SW480 (cell line): ENCODE results near the gene PACS2.

Experiments used
- DNase-seq: peaks from one replicate; pipeline ENCODE4 v3.0.0-alpha.2; 2016; ENCODE audit warnings: low spot score

Gene PACS2

GRCh38 chr14:105411017-105411941 is 96.7 kb downstream of the PACS2 start:
- peak; percentile 71 for DNase-seq

DNA sequence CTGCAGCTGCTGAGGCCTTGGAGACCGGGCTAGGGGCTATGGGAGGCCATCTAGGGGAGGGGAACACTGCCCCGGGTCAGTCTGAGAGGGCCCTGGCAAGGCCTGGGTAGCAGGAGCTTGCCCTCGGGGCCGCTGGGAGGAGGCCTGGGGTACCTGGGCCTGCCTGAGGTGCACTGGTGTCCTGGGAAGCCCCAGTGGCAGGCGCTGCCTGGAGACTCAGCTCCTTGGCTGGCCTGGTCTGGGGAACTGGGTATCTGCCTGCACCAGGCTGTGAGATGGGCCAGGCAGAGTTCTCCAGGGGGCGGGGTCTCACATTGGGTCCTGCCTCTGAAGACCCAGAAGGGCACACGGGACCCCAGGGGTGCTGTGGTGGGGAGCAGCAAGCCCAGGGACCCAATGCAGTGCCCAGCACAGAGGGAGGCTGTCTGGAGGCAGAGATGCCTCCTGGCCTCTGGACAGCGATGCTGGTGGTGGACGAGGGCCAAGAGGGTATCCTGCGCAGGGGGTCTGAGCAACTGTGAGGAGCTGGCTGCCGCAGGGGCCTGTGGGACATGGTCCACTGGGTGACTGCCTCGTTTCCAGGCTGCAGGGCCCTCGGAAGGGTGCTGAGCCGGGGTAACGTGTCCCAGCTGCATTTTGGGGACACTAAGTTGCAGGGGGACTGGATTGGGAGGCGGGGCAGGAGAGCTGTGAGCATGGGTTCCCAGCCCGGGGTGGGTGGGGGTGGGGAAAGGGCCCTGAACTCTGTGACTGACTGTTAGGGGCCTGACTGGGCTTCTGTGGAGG is 97.6 kb downstream of the PACS2 start:
- DNase-seq = no peak

DNA sequence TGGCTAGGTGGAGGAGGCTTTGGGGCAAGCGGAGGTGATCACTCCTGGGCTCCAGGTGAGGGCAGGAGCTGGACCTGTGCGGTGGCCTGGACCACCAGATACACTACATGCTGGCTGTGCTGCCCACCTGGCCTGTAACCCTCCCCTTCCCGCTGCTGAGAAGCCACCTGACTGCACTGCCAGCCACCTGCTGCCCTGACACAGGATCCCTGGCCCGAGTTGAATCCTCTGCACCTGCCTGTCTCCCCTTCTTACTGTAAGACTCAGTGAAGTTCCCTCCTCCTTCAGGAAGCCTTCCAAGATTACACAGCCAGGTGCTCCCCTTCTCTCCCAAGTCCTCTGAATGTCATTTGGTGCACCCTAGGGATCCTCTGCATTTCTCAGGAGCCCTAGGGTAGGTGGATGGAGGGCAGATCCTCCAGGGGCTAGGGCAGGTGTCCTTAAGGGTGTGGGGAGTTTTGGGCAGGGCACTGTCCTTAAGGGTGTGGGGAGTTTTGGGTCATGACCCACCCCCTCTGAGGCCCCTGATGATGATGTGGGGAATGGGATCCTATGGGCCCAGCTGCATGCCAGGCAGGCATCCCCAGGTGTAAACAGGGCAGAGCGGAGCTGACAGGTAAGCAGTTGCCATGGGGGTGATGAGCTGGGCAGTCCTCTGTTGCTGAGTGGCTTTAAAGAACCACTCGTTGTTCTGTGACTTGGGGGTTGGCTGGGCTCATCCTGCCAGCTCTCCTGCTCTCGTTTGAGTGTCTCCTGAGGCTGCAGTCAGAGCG is 98.4 kb downstream of the PACS2 start:
- no peak for DNase-seq

GRCh38 chr14:105413544-105413886 is 99.0 kb downstream of the PACS2 start:
- DNase-seq = no peak

DNA sequence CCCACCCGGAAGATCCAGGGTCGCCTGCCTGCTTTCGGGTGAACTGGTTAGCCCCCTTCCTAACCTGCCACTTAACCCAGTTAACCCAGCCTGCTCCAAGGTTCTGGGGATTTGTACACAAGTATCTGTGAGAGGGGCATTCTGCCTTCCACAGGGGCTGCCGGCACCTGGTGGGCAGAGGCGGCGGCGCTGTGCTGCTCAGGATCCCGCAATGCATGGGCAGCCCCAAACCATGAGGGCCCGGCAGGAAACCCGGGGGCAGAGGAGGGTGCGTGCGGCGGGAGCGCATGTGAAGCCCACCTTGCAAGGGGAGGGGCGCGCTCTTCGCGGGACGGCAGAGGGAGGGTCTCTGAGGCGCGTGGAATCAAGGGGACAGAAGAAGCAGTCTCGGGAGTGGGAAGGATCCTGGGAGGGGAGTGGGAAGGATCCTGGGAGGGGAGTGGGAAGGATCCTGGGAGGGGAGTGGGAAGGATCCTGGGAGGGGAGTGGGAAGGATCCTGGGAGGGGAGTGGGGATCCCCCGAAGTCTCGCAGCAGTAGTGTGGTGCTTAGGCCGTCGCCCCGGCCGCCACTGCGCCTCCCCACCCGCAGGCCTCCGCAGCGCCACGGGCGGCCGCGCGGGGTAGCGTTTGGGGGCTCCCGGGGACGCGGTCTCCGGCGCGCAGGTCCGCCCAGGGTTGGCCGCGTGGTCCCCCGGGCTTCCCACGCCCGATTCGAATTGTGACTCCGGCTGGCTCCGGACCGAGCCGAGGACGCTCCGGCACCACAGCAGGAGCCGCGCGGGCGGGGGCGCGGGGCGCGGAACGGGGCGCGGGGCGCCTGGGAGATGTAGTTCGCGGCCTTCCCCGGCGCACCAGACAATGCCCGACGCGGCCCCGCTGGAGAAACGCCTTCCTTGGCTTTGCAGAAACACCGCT is 100.2 kb downstream of the PACS2 start:
- DNase-seq = peak; percentile 70

DNA sequence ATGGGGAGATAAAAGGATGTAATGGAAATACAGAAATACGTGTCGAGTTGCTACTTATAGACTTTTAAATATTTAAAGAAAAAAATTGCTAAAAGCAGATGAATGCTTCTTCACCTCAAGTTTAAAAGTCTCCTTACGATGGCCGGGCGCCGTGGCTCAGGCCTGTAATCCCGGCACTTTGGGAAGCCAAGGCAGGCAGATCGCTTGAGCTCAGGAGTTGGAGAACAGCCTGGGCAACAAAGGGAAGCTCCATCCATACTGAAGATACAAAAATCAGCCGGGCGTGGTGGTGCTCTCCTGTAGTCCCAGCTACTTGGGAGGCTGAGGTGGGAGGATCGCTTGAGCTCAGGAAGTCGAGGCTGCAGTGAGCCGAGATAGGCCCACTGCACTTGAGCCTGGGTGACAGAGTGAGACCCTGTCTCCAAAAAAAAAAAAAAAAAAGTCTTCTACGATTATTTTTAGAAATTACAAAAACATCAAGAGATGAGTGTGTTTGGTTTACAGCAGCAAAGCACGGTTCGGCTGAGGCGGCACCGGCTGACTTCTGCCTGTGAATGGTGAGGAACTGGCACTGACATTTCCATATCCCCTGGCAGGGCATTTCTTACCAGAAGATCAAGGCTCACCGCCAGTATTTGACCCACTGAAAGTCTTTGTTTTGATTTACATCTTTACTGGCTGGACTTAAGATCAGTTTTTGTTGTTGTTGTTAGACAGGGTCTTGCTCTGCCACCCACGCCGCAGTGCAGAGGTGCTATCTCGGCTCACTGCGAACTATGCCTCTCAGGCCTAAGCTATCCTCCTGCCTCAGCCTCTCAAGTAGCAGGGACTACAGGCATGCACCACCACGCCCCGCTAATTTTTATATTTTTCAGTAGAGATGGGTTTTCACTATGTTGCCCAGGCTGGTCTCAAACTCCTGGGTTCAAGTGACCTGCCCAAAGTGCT is 101.2 kb downstream of the PACS2 start:
- DNase-seq = no peak

DNA sequence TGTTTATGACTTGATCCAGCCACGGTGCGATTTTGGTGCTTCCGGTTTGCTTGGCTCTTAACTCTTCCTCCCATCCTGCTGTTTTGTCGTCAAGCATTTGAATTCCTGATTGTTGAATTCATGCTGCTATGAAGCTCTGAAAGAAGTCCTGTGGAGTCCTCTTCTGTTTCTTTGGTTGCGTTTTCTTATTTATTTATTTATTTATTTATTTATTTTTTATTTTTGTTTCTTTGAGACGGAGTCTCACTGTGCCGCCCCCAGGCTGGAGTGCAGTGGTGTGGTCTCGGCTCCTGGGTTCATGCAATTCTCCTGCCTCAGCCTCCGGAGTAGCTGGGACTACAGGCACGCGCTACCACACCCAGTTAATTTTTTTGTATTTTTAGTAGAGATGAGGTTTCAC is 102.1 kb downstream of the PACS2 start:
- DNase-seq = no peak

DNA sequence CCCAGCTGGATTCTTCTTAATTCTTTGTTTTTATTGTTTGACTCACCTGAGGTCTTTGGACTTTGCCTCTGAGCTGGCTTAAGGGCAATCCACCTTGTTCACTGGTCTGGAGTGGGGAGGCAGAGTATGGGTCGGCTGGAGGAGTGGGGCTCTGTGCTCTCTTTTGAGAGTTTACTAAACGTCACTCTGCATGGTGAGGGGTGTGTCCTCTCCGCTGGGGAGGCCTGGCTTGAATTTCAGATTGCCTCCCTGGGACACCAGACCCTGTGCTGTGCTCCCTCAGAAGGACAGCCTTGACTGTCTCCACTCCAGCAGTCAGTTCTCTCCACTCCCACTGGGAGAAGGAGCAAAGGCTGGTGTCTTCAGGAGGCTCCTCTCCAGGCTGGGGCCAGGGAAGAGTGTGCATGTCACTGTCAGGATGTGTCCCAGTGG is 103.2 kb downstream of the PACS2 start:
- no peak for DNase-seq

DNA sequence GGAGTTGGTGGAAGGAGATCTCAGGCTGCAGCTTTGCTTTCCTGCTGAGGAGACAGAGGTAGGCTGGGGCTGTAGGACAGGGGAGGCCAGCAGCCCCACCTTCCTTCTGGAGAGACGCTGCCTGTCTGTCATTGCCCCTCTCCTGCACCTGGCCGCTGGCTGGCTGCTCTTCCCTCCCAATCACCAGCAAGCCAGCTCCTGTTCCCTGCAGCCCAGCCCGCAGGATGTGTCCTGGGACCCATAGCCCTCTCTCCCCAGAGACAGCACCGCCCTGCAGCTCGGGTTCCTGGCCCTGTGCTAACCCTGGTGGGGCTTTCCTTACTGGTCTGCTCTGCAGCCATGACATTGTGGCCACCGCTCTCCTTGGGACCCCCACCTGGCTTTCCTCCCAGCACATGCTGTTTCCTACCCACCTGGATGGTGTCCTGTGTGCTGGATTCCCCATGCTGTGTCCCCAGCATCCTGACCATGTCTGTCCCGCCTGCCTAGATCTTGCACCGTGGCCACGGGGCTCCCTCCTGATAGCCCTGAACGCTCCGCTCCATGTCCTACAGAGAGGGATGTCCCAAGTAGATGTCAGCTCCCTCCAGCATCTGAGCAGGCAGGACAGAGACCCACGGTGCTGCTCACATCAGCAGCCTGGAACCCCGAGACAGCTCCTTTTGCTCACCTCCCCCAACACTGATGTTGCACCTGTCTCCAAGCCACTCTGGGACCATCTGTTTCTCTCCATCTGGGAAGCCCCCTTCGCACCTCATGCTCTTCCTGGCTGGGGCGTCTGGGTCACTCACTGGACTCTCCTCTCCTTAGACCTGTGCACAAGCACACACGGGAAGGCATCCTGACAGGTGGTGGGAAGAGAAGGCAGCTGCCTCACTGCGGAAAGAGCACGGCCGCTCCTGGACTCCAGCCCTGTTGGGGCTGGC is 104.0 kb downstream of the PACS2 start:
- no peak for DNase-seq

DNA sequence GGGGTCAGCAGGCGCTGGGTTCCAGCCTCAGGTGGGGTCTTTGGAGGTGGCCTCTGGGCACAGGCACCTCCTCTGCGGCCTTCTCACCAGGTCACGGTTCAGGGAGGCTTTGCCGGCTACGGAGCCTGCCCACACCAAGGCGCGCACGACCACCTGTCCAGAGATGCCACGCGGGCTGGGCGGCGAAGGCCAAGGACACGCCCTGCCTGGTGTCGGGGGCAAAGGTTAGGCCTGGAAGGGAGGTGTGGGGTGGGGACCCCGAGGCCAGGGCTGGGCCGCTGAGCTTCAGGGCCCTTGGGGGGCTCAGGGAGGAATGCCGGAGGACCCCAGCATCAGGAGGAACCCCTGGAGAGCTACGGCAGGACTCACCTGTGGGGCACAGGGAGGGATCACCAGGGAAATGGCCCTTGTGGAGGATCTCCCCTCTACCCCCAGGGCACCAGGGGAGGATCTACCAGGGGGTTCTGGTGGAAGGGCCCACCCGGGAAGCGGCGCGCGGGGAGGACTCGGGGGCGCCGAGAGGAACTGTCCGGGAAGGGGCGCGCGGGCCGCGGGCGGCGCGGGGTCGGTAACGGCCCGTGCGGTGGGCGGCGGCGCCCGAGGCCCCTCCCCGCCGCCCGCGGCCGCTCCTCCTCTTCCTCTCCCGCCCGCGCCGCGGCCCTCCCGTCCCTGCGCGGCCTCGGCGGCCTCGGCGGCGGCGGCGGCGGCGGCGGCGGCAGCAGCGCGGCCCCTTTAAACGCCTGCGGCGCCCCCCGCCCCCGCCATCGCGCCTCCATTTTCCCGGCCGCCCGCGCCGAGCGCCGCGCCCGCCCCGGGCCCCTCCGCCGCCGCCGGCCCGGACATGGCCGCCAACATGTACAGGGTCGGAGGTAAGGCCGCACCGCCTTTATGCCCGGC is 104.9 kb downstream of the PACS2 start, which contains the start of gene MTA1:
MTA1 (plus strand) TSS at position 633 of the 897 bp plus-strand sequence; CDS start at position 842, 209 bp downstream.
- DNase-seq = peak; percentile 28

GRCh38 chr14:105420101-105420973 is 105.8 kb downstream of the PACS2 start:
- no peak for DNase-seq

GRCh38 chr14:105420974-105421674 is 106.6 kb downstream of the PACS2 start:
- DNase-seq = no peak

DNA sequence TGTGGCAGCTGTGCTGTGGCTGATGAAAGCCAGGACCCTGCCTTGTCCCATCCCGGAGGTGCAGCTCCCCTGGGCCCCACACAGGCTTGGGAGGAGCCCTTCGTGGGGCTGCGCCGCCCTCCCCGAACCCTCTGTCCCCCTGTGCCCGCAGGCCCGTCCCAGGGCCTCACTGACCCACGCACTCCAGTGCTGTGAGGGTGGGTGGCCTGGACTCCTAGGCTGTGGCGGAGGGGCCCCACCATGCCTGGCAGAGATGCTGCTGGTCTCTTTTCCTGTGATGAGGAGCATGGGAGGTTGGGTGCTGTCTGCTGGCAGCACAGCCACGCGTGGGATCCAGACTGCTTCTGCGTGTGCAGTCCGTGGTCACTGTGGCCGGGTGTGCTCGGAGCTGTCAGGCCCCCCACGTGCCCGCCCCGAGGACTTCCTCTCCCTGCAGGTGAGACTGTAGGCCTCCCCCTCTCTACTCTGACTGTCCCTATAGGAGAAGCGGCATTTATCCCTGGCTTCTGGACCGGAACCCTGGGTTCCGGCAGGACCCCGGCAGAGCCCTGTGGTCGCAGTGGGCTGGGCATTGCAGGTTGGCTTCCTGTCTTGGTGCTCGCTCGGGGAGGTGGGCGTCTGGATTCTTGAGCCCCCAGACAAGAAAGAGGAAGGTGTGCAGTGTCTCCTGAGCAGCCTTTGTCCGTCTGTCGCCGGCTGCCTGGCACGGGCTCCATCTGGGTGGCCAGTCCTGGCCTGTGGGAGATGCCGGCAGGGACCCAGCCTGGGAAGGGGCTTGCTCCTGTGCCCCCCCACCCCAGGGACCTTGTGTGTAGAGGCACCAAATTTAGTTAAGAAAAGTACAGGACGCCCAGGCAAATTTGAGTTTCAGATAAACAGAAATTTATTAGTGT is 107.4 kb downstream of the PACS2 start:
- no peak for DNase-seq

DNA sequence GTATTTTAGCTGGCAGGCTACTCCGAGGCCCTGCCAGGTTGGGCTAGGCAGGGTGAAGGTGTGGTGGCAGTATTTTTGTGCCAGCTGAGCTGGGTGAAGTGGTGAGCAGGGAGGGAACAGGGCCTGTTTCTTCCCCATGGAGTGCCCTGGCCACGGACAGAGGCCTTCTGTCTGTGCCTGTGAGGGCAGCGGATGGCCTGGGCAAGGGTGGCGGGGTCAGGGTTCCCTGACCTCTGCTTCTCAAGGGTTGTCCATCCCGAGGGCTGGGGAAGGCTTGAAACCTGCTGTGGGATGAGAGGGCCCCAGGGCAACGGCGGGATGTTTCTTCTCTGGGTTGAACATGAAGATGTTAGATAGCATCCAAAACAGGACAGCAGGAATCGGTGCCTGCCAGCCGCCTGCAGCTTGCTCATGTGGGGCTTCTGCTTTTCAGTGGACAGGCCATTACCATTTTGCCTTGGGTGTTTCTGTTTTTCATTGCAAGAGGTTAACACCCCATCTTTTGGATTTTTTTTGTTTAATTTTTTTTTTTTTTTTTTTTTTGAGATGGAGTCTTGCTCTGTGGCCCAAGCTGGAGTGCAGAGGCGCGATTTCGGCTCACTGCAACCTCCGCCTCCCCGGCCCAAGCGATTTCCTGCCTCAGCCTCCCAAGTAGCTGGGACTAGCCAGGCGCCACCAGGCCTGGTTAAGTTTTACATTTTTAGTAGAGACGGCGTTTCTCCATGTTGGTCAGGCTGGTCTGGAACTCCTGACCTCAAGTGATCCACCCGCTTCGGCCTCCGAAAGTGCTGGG is 108.3 kb downstream of the PACS2 start:
- DNase-seq = no peak
